ES-I3 (cell line): Measurements from ENCODE around the gene GMPR2.
A peak's percentile ranks its signal among the peaks of the same experiment; 100 is the strongest.
"Not testable (repeated sequence)": the region's sequence is repeated elsewhere in the genome, so short reads cannot be mapped to it uniquely, and the experiment has no call there.

Experiments
- H3K36me3 ChIP-seq: 2 replicates; pipeline ENCODE4 v1.6.1; 2013; ENCODE audit warnings: mild to moderate bottlenecking, low read length, control low read depth, moderate library complexity; ENCODE audit not compliant: insufficient read depth
- H3K4me1 ChIP-seq: 2 replicates; pipeline ENCODE4 v1.6.1; 2013; ENCODE audit warnings: mild to moderate bottlenecking, control low read depth, low read length; ENCODE audit not compliant: insufficient read depth
- H3K9ac ChIP-seq: 2 replicates; pipeline ENCODE4 v1.6.1; 2013; ENCODE audit warnings: low read depth, mild to moderate bottlenecking, low read length, moderate library complexity
- H3K9me3 ChIP-seq: 2 replicates; pipeline ENCODE4 v1.6.1; 2013; ENCODE audit warnings: mild to moderate bottlenecking, low read length, moderate library complexity; ENCODE audit not compliant: control insufficient read depth, insufficient read depth

GMPR2 gene

DNA sequence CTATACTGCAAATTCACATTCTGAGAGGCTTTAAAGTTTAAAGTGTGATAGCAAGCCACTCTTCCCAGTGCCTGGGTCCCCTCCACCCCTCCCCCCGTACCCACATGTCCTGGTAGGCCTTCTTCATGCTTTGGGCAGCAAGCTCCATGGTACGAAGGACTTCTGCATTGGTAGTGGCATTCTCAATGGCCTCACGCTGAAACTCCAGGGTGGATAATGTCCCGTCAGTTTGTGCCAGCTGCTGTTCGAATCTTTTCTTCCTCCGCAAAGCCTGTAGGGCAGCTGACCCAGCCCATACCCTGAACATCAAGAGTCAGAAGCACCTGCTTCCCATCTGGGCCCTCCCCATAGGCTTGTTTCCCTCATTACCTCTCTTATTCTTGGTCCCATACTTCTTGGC, 21.4 kb upstream of the GMPR2 start:
- H3K36me3 ChIP-seq, result peaks cover 11% of the 10 kb centered on the region; the same call in 1 of the 2 replicates
- H3K9me3 ChIP-seq, result no peaks in the 10 kb centered on the region
- H3K4me1 ChIP-seq, result peaks cover 4% of the 10 kb centered on the region; the same call in 1 of the 2 replicates
- H3K9ac ChIP-seq, result no peak overlapping the region

DNA sequence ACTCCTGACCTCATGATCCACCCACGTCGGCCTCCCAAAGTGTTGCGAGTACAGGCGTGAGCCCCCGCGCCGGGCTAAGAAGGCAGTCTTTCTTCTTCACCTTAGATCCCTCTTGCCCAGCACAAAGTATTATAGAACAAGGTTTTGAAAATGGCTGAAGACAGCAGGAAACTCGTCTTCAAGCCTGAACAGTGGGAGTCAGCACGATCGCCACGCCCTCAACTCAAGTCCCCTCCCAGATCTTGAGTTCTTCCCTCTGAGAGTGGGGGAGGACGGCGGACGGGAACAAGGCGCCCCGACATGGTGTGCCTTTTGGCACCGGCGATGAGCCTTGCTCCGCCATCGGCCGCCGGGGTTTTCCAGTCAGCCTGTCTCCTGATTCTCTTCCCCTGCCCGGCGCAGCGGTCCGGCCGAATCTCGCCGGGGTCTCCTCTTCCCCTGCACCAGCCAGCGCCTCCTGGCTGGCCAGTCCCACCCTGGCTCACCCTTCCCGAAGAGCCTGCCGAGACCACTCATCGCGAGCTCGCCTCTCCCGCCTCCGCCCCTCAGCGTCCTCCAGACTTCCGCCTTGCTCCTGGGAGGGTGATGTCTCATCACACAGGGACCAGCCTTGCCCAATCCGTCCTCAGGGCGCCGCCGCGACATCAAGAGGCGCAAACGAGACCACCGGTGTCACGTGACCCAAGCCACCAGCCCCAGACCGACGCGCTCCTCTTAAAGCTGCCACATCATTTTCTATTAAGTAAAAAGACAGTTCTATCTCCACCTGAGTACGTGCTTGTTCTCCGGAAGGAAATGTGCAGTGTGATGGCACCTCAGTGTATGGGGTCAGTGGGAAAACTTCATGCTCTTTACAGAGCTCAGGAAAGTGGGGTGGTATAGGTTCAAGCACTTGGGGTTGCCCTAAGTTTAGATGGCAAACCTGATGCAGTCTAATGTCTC, 19.5 kb upstream of the GMPR2 start, which contains the start of gene CHMP4A:
Gene CHMP4A, minus strand, starts transcription at position 565 of the 942 bp plus-strand sequence. Its CDS starts 49 bp downstream, at position 516.
- Histone ChIP-seq H3K4me1 (peaks cover 4% of the 10 kb centered on the region; the same call in 1 of the 2 replicates), H3K36me3 (peaks cover 7% of the 10 kb centered on the region; the same call in 1 of the 2 replicates), H3K9me3 (no peaks in the 10 kb centered on the region), H3K9ac (peak within 1 kb of the TSS; percentile 77)

DNA sequence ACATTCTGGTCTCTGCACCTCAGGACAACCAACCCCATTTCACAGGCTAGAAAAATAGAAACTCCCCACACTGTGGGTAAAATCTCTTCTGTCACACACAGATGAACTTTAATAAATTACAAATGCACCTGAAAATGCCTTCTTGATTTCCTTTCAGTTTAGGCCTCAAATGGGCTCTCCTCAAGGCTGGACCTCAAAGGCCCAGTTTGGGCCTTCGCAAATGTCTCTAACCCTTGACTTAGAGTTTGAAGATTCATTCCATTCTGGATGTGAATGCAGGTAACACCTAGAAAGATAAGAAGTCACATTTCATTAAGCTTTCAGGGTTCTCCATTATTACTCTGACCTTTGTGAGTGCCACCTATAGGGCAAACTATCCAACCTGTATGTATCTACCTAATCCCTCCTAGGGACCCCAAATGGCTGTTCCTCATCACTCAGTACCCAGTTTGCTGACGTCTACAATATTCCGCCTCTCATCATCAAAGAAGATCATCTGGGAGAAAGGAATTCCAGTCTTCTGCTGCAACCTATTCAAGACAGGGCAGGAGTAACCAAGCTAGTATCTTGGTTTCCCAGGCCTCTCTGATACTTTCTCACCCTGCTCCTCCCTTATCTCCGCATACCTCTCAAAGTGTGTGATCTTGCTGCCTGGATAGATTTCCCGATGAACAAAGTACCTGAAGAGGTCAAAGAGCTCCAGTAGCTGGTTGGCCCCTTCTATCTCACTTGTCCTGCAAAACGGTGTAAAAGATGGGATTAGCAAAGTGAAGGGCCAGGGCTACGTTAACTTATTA, 18.7 kb upstream of the GMPR2 start:
- H3K9me3 ChIP-seq, result no peaks in the 10 kb centered on the region
- peaks cover 4% of the 10 kb centered on the region; the same call in 1 of the 2 replicates for H3K4me1 ChIP-seq
- peak overlapping the region; percentile 77 for H3K9ac ChIP-seq
- H3K36me3 ChIP-seq, result peaks cover 7% of the 10 kb centered on the region; the same call in 1 of the 2 replicates

- Histone ChIP-seq H3K9ac (peak within 1 kb of the TSS; percentile 93), H3K9me3 (no peaks in the 10 kb centered on the region), H3K4me1 (peaks cover 4% of the 10 kb centered on the region; the same call in 1 of the 2 replicates), H3K36me3 (peaks cover 1% of the 10 kb centered on the region; the same call in 1 of the 2 replicates)
Measured at GRCh38 chr14:24215495-24216344, 17.0 kb upstream of the GMPR2 start, which contains the start of gene MDP1. Gene MDP1, minus strand, starts transcription at chr14:24216066. Its CDS starts 111 bp downstream, at chr14:24215955.

DNA sequence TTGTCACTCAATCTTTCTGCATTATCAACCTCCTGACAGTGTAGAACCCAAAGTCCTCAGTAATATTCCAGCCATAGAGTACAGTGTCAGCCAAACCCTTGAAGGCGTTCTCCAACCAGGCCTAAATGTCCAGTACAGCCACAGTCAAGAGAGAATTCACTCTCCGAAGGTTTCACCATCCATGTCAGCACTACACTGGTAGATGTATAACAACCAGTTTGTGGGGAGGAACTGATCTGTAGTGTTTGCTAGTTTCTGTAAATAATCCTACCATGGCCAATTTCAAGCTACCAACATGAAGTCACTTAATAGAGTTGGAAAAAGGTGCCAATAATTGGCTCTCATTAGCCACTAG, 16.4 kb upstream of the GMPR2 start:
- Histone ChIP-seq H3K4me1 (peaks cover 4% of the 10 kb centered on the region; the same call in 1 of the 2 replicates), H3K36me3 (no peaks in the 10 kb centered on the region), H3K9ac (0 out of 2 replicates have a peak overlapping the region, but pooled peaks have one; percentile 93), H3K9me3 (no peaks in the 10 kb centered on the region)

- not testable (repeated sequence) for H3K36me3 ChIP-seq, H3K4me1 ChIP-seq, H3K9ac ChIP-seq, H3K9me3 ChIP-seq
Measured at GRCh38 chr14:24216876-24217275, 15.9 kb upstream of the GMPR2 start.

GRCh38 chr14:24219080-24219479, 13.6 kb upstream of the GMPR2 start:
- no peaks in the 10 kb centered on the region for H3K9me3 ChIP-seq
- no peaks in the 10 kb centered on the region for H3K36me3 ChIP-seq
- no peaks in the 10 kb centered on the region for H3K4me1 ChIP-seq
- no peak overlapping the region for H3K9ac ChIP-seq

- Histone ChIP-seq H3K9me3 (no peaks in the 10 kb centered on the region), H3K9ac (no peak overlapping the region), H3K36me3 (no peaks in the 10 kb centered on the region), H3K4me1 (no peaks in the 10 kb centered on the region)
Measured at GRCh38 chr14:24219521-24219920, 13.2 kb upstream of the GMPR2 start.

DNA sequence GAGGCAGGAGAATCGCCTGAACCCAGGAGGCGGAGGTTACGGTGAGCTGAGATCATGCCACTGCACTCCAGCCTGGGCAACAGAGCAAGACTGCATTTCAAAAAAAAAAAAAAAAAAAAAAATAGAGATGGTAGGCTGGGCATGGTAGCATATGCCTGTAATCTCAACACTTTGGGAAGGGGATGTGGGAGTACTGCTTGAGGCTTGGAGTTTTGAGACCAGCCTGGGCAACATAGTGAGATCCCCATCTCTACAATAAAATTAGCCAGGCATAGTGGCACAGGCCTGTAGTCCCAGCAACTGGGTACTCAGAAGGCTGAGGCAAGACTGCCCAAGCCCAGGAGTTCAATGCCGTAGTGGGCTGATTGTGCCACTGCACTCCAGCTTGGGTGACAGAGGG, 9.7 kb upstream of the GMPR2 start:
- H3K36me3 ChIP-seq, H3K4me1 ChIP-seq, H3K9me3 ChIP-seq, H3K9ac ChIP-seq: not testable (repeated sequence)

- no peaks in the 10 kb centered on the region; the same call in 1 of the 2 replicates for H3K36me3 ChIP-seq
- H3K9ac ChIP-seq, result no peak overlapping the region
- no peaks in the 10 kb centered on the region for H3K4me1 ChIP-seq
Measured at GRCh38 chr14:24224618-24225071, 8.1 kb upstream of the GMPR2 start.

DNA sequence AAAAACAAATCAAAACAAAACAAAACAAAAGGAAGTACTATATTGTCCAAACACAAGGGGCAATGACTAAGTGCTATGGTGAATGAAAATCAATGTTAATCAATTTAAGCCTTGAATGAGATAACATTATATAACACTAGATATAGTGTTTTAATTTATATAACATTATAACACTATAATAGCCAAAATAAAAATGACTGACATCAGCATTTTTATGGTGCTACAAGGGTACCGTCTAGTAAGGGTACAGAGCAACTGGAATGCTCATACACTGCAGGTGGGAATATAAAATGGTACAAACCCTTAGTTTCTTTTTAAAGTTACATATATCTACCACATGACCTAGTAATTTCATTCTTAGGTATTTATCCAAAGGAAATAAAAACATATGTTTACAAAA, 6.3 kb upstream of the GMPR2 start:
- Histone ChIP-seq H3K36me3 (no peaks in the 10 kb centered on the region; the same call in none of the 2 replicates), H3K9ac (no peak overlapping the region), H3K9me3 (no peaks in the 10 kb centered on the region), H3K4me1 (no peaks in the 10 kb centered on the region)

More at GRCh38 chr14:24224618-24225071, 8.1 kb upstream of the GMPR2 start:
- H3K9me3 ChIP-seq, result no peaks in the 10 kb centered on the region

DNA sequence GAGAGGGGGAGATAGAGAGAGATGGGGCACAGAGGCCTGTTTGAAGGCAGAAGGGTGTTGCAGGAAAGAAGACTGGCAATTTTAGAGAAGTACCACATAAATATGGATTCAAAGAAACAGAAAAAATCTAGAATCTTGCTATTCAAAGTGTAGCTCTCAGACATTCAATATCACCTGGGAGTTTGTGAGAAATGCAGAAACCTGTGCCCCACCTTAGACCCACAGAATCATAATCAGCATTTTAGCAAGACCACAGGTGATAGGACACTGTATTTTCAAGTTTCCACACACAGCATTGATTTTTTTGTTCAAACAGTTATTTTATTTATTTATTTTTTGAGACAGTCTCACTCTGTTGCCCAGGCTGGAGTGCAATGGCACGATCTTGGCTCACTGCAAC, 3.8 kb upstream of the GMPR2 start:
- no peaks in the 10 kb centered on the region for H3K4me1 ChIP-seq
- no peak overlapping the region for H3K9ac ChIP-seq
- H3K36me3 ChIP-seq, result no peaks in the 10 kb centered on the region; the same call in none of the 2 replicates

GRCh38 chr14:24231263-24232120, 1.2 kb upstream of the GMPR2 start:
- peak overlapping the region; percentile 97 for H3K9ac ChIP-seq
- H3K36me3 ChIP-seq, result peaks cover 14% of the 10 kb centered on the region
- H3K9me3 ChIP-seq, result no peaks in the 10 kb centered on the region
- H3K4me1 ChIP-seq, result no peaks in the 10 kb centered on the region

More for the DNA sequence above, 3.8 kb upstream of the GMPR2 start:
- no peaks in the 10 kb centered on the region for H3K9me3 ChIP-seq
